ENCODE measurements around the gene USHBP1. TPM values are rescaled to one million over a fixed set of nuclear protein-coding genes. Genes with fewer than 3 reads are reported as not detected.

USHBP1 gene
- total and polyA plus RNA-seq, 4 donors: 6.2 to 12.3 (median 11.6) TPM

- ATAC-seq (ENCODE audit: insufficient read depth, low FRiP score) (peak; percentile 40), DNase-seq (no peak)
- no peak overlapping the region for H3K9ac ChIP-seq (ENCODE audit: insufficient read depth in 1 of 2, low read length in 2 of 2)
- H3K27ac ChIP-seq (ENCODE audit: low read depth in 1 of 2, low read length in 1 of 2): peak overlapping the region in 1 of 2 donors; percentile 80
- H3K9me3 ChIP-seq (ENCODE audit: control insufficient read depth in 4 of 4, insufficient read depth in 3 of 4, low read length in 3 of 4): peaks cover 0 to 5% (median 0%) of the 10 kb centered on the region in 4 donors
- no peak for TF ChIP-seq CTCF (IDR thresholded peaks at IDR 0.05; ENCODE audit: control extremely low read depth, extremely low read depth)
- peaks cover 0 to 4% (median 0%) of the 10 kb centered on the region in 5 donors for H3K4me1 ChIP-seq (ENCODE audit: control insufficient read depth in 5 of 5, insufficient read depth in 5 of 5, low read length in 5 of 5)
- no peaks in the 10 kb centered on the region for H3K27me3 ChIP-seq (ENCODE audit: control insufficient read depth in 3 of 3, insufficient read depth in 3 of 3, low read length in 2 of 3)
- no peak overlapping the region for H3K4me3 ChIP-seq
- H3K36me3 ChIP-seq (ENCODE audit: control insufficient read depth in 4 of 4, insufficient read depth in 4 of 4, low read length in 4 of 4): peaks cover 0 to 9% (median 0%) of the 10 kb centered on the region in 4 donors
- 68 to 76% methylated on average over 18 of the region's 18 CpGs for WGBS, 2 donors
Measured at GRCh38 chr19:17255150-17255621, 9.4 kb downstream of the USHBP1 start.

GRCh38 chr19:17254636-17255035 is 9.9 kb downstream of the USHBP1 start:
- WGBS, 2 donors: 75 to 82% methylated on average over 10 of the region's 10 CpGs
- Histone ChIP-seq H3K27ac (ENCODE audit: low read depth in 1 of 2, low read length in 1 of 2) (peak overlapping the region in 1 of 2 donors; percentile 46), H3K27me3 (ENCODE audit: control insufficient read depth in 3 of 3, insufficient read depth in 3 of 3, low read length in 2 of 3) (no peaks in the 10 kb centered on the region), H3K9me3 (ENCODE audit: control insufficient read depth in 4 of 4, insufficient read depth in 3 of 4, low read length in 3 of 4) (peaks cover 0 to 5% (median 0%) of the 10 kb centered on the region in 4 donors), H3K4me3 (no peak overlapping the region), H3K36me3 (ENCODE audit: control insufficient read depth in 4 of 4, insufficient read depth in 4 of 4, low read length in 4 of 4) (peaks cover 0 to 9% (median 0%) of the 10 kb centered on the region in 4 donors), H3K9ac (ENCODE audit: insufficient read depth in 1 of 2, low read length in 2 of 2) (no peak overlapping the region), H3K4me1 (ENCODE audit: control insufficient read depth in 5 of 5, insufficient read depth in 5 of 5, low read length in 5 of 5) (peaks cover 0 to 4% (median 0%) of the 10 kb centered on the region in 5 donors)
- no peak for TF ChIP-seq CTCF (IDR thresholded peaks at IDR 0.05; ENCODE audit: control extremely low read depth, extremely low read depth)
- ATAC-seq (ENCODE audit: insufficient read depth, low FRiP score) (no peak), DNase-seq (no peak)

- Histone ChIP-seq H3K27ac (ENCODE audit: low read depth in 1 of 2, low read length in 1 of 2) (peak overlapping the region in 1 of 2 donors; percentile 45), H3K9ac (ENCODE audit: insufficient read depth in 1 of 2, low read length in 2 of 2) (no peak overlapping the region), H3K4me1 (ENCODE audit: control insufficient read depth in 5 of 5, insufficient read depth in 5 of 5, low read length in 5 of 5) (peaks cover 0 to 15% (median 9%) of the 10 kb centered on the region in 5 donors), H3K4me3 (no peak overlapping the region), H3K36me3 (ENCODE audit: control insufficient read depth in 4 of 4, insufficient read depth in 4 of 4, low read length in 4 of 4) (peaks cover 0 to 2% (median 0%) of the 10 kb centered on the region in 4 donors), H3K27me3 (ENCODE audit: control insufficient read depth in 3 of 3, insufficient read depth in 3 of 3, low read length in 2 of 3) (no peaks in the 10 kb centered on the region), H3K9me3 (ENCODE audit: control insufficient read depth in 4 of 4, insufficient read depth in 3 of 4, low read length in 3 of 4) (no peaks in the 10 kb centered on the region)
- WGBS, 2 donors: 84 to 95% methylated on average over 12 to 15 of the region's 15 CpGs
- TF ChIP-seq CTCF (IDR thresholded peaks at IDR 0.05; ENCODE audit: control extremely low read depth, extremely low read depth): no peak
- no peak for ATAC-seq (ENCODE audit: insufficient read depth, low FRiP score)
- no peak for DNase-seq
Measured at GRCh38 chr19:17249887-17250548, 14.5 kb downstream of the USHBP1 start.

Data from lung (tissue), 12 donors.